ENCODE data around the gene INPP5D.

INPP5D gene

GRCh38 chr2:233208382-233209116 is 148.4 kb downstream of the INPP5D start:
- no peak for DNase-seq (ENCODE audit: low read depth in 2 of 2)

DNA sequence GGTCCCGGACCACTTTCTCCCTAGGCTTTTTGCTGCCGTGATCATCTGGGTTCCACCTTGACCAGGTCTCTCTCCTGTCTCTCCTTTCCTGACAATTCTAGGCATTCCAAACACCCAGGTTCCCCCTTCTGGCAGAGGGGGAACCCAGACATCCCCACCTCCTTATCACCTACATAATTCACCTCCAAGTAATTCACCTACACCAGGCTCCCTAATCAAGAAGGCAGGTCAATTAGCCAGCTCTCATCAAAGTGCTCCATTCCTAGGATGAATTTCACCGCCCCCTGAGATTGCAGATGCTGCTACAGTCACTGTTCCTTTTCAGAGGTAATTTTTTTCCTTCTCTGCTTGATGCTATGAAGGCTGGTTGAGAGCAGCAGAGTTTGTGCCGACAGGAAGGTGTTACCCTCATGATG is 149.0 kb downstream of the INPP5D start:
- no peak for DNase-seq (ENCODE audit: low read depth in 2 of 2)

DNA sequence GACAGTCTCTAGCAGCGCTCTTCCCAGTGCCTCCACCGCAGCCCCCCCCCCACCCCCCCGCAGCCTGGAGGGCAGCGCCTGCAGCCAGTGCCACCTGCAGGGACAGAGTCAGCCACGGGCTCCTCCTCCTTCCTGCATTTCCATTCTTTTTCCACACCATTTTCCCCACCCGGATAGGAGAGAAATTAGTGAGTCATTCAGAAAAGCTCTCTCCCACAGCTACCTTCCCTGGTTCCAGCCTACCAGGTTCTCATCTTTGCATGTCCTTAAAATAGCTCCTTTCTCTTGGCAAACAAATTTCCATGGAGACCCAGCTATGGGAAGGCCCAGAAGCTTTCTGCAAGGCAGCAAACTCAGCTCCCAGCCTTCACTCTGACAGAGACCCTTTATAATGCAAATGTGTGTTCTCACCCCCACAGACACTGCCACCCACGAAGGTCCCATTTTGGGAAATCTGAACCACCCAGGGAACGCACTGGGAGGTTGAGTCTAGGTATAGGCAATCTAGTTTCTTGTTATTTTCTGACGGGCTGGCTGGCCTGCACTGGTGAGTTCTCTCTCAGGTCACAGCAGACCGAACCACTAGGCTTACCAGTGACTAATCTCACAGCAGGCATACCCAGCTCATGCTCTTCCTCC is 149.5 kb downstream of the INPP5D start:
- no peak for DNase-seq (ENCODE audit: low read depth in 2 of 2)

DNA sequence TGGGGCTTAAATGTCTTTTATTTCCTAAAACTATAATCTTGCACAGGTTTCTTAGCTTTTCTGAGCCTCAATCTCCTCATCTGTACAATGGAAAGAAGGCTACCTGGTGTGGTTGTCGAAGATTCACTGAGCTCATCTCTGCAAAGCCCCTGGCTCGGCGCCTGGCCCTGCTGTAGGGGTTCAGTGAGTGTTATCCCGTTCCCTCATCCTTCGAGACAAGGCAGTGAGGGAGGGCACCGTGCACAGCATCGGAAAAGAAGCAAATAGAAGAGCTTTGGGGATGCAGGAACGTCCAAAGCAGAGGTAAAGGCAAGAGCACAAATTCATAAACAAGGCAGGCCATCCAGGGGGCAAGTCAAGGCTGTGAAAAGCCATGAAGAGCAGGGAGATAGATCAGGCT is 150.1 kb downstream of the INPP5D start:
- no peak for DNase-seq (ENCODE audit: low read depth in 2 of 2)

DNA sequence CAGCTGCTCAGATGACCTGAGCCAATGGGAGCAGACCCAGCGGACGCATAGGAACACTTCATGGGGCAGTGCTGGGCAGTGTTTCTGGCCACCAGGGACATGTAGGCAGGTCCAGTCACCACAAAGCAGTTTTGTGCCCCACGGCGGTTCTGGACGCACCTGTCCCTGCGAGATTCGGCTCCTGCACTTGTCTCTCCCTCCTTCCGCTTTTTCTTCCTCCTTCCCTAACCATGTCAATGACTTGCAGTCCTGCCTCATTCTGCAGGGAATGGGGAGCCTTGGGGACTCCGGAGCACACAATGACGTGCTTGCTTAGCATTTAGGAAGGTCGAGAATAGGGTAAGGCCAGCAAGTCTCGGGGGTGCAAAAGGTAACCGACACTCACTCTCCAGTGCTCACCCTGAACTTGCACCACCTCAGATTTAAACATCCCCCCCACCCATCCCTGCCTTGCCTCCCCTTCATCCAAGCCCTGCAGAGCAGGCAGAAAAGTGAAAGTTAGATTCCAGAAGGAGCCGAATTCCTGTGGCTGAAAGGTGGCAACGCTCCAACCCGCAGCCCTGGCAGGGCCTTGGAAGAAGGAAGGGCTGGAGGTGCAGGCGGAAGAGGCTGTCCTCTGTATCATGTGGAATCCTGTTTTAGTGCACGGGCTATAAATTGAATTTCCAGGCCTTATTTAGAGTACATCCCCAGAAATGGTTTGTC is 150.9 kb downstream of the INPP5D start:
- no peak for DNase-seq (ENCODE audit: low read depth in 2 of 2)

- no peak for DNase-seq (ENCODE audit: low read depth in 2 of 2)
These were observed 151.4 kb downstream of the INPP5D start for GRCh38 chr2:233211548-233211895.

DNA sequence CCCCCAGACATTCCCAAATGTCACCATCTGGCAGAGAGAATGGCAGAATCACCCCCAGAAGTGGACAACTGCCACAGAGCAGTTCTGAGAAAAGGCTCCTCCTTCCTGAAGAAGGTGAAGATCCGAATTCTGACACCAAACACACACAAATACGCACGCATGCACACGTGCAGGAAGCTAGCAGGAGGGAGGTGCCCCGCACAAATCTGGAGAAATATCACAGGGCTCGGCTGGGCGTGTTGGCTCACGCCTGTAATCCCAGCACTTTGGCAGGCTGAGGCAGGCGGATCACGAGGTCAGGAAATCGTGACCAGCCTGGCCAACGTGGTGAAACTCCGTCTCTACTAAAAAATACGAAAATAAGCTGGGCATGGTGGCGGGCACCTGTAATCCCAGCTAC is 152.9 kb downstream of the INPP5D start:
- no peak for DNase-seq (ENCODE audit: low read depth in 2 of 2)

GRCh38 chr2:233213975-233214374 is 153.8 kb downstream of the INPP5D start:
- no peak for DNase-seq (ENCODE audit: low read depth in 2 of 2)

- no peak for DNase-seq (ENCODE audit: low read depth in 2 of 2)
These were observed 157.8 kb downstream of the INPP5D start for GRCh38 chr2:233217892-233218377.

GRCh38 chr2:233218836-233219235 is 158.7 kb downstream of the INPP5D start:
- DNase-seq (ENCODE audit: low read depth in 2 of 2), result no peak

DNA sequence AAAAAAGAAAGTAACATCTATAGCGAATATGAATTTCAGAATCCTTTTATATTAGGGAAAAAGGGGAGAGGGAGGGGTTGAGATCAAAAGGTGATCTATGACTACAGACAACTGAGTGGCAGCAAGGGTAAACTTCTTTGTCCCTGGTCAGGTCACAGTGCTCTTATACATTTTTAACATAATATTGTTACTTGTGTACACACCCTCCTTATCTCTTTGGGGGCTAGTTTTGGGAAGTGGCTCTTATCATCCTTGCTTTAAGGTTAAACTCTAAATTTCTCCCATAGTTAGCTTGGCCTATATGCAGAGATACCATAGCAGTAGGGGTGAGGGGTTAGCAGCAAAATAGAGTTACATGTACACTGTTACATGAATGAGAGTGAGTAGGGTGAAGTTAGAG is 159.7 kb downstream of the INPP5D start:
- no peak for DNase-seq (ENCODE audit: low read depth in 2 of 2)

- no peak for DNase-seq (ENCODE audit: low read depth in 2 of 2)
These were observed 161.4 kb downstream of the INPP5D start for GRCh38 chr2:233221378-233222063.

- no peak for DNase-seq (ENCODE audit: low read depth in 2 of 2)
These were observed 163.1 kb downstream of the INPP5D start for GRCh38 chr2:233223059-233223894.

DNA sequence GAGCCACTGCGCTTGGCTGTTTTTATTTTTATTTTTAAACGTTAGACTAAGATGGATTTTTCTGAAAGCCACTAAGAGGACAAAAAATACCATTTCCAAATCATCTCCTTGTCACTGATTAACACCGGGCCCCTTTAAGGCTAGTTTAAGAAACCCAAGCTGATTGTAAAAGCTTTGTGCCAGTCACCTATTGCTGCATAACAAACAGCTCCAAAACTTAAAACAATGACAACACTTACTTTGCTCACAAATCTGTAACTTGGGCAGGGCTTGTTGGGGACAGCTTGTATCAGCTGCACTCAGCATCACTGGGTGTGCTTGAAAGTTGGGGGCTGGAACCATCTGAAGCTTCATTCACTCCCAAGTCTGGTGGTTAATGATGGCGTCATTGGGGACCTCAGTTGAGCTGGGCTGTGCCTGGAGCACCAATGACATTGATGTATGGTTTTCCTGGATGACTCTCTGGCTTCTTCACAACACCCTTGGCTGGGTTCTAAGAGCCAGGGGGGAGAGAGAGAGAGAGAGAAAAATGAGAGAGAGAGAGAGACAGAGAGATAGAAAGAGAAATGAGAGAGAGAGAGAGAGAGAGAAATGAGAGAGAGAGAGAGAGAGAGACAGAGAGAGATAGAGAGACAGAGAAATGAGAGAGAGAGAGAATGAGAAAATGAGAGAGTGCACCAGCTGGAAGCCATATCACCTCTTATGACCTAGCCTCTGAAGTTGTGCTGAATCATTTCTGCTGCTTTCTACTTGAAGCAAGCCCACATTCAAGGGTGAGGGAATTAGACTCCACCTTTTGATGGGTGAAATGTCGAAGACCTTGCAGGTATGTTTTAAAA is 165.3 kb downstream of the INPP5D start:
- no peak for DNase-seq (ENCODE audit: low read depth in 2 of 2)

DNA sequence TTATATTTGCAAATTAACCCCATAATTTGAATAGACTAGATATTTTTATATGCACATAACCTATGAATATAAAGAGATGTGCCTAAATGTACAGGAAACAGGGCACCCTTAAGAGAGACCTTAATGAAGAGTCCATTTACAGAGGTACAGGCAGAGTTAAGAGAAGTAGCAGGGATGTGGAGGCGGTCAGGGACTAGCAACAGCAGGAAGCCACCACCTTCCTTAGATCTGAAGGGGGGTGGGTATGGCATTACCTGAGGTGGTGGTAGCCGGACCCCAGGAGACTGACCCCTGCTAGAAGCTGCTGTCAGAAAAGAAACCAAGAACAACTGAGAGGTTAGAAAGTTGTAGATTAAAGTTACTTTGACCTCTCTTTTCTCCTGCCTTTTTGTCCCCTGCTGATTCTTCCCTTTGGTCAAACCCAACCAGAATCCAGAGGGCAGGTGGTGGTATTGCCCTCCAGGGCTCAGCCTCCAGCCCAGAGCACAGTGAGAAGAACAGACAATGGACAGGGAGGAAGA is 166.4 kb downstream of the INPP5D start:
- DNase-seq (ENCODE audit: low read depth in 2 of 2), result no peak

DNA sequence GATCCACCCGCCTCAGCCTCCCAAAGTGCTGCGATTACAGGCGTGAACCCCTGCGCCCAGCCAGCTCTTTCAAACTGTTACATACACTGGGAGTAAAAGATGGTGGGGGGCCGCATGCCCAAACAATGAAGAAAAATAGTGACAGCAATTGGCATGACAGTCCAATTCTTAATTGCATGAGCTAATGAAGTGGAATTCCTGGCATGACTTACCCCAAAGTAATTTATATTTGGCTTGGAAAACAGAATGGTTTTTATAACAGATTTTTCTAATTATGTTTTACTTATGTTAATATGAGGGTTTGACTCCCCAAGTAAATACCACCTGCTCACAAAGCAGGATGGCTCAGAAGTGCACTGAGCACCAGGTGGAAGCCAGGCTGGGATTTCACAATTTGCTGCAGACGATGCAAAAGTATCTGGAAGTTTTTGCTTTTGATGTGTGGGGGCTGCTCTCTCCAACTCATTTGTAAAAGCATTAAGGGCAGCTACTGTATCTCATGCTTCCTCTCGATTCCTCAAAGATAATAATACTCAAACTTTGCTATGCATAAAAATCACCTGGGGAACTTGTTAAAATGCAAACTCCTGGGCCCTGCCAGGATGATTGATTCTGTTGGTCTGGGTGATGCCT is 167.3 kb downstream of the INPP5D start:
- DNase-seq (ENCODE audit: low read depth in 2 of 2), result no peak

- no peak for DNase-seq (ENCODE audit: low read depth in 2 of 2)
These were observed 168.2 kb downstream of the INPP5D start for GRCh38 chr2:233228376-233228775.

DNA sequence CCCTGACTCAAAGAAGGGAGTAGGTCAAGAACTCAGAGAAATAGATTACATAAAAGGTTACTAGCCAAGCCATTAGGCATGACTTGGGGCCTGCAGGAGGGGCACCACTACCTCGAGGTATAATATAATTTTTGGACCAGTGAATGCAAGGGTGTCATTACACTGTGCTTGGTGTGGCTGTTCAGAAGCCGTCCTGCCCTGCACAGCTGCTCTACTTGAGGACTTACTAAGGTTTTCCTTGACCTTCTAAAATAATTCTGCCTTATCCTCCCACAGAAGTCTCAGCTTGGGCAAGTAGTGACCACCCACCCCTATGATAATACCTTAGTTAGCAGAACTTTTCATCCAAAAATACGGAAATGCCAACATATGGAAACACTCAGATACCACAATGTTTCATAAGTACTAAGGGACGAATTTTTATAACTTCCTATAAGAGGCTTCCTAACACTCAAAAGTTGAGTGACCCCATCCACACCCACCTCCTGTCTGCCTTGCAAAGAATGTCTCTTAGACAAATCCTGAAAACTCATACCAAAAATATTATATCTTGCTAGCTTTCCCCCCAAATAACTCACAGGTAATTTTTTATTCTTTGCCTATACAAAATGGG is 173.6 kb downstream of the INPP5D start:
- DNase-seq (ENCODE audit: low read depth in 2 of 2), result no peak

DNA sequence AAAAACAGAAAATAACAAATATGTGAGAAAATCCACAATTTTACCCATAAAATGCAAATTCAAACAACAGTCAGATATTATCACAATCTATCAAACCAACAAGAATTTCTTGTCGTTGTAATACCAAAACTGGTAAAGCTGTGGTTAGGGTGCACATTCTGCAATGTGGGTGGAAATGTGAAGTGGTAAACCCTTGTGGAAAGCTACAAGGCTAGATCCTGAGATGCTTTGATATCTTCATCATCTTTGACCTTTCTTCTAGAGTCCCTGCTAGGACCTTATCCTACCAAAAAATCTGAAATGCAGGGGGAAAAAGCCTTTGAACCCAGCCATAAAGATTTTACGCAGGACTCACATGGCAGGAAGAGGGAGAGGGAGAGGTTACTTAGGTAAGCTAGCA is 174.1 kb downstream of the INPP5D start:
- DNase-seq (ENCODE audit: low read depth in 2 of 2), result no peak
